RWPE2 (cell line): ENCODE results near the gene TTC39B.

Experiments
- ATAC-seq: fragments of 200-7000 bp; cut with Tn5 transposase; 3 replicates; pipeline ENCODE4 v1.9.1; 2021; ENCODE audit warnings: low read depth
- DNase-seq: peaks from one replicate; pipeline ENCODE4 v3.0.0-alpha.2; 2020; ENCODE audit warnings: low spot score
- H3K27ac ChIP-seq: fragments of 450-650 bp; 2 replicates; pipeline ENCODE4 v1.5.1; 2017; ENCODE audit warnings: mild to moderate bottlenecking; ENCODE audit not compliant: poor library complexity, severe bottlenecking
- H3K27me3 ChIP-seq: fragments of 250-450 bp; sonication (Bioruptor Pico); 2 replicates; pipeline ENCODE4 v1.5.1; 2021; ENCODE audit warnings: mild to moderate bottlenecking, moderate library complexity; ENCODE audit not compliant: insufficient read depth, poor library complexity, severe bottlenecking
- H3K36me3 ChIP-seq: fragments of 250-450 bp; sonication (Bioruptor Pico); 2 replicates; pipeline ENCODE4 v1.5.1; 2020; ENCODE audit warnings: low read depth, mild to moderate bottlenecking, moderate library complexity
- H3K4me1 ChIP-seq: fragments of 250-450 bp; sonication (Bioruptor Pico); 2 replicates; pipeline ENCODE4 v1.5.1; 2021; ENCODE audit warnings: mild to moderate bottlenecking, moderate library complexity; ENCODE audit not compliant: insufficient read depth, poor library complexity, severe bottlenecking
- H3K4me3 ChIP-seq: fragments of 250-450 bp; sonication (Bioruptor Pico); 2 replicates; pipeline ENCODE4 v1.5.1; 2021; ENCODE audit warnings: mild to moderate bottlenecking, moderate library complexity; ENCODE audit not compliant: severe bottlenecking
- H3K9me3 ChIP-seq: fragments of 250-450 bp; sonication (Bioruptor Pico); 2 replicates; pipeline ENCODE4 v1.5.1; 2021; ENCODE audit warnings: mild to moderate bottlenecking, moderate library complexity; ENCODE audit not compliant: severe bottlenecking
- TF ChIP-seq, protein P1 (sequence below): fragments of 450-650 bp; IDR thresholded peaks from one replicate; pipeline ENCODE4 v1.5.1; 2017; ENCODE audit warnings: mild to moderate bottlenecking, moderate library complexity; ENCODE audit not compliant: poor library complexity, severe bottlenecking

TTC39B gene

DNA sequence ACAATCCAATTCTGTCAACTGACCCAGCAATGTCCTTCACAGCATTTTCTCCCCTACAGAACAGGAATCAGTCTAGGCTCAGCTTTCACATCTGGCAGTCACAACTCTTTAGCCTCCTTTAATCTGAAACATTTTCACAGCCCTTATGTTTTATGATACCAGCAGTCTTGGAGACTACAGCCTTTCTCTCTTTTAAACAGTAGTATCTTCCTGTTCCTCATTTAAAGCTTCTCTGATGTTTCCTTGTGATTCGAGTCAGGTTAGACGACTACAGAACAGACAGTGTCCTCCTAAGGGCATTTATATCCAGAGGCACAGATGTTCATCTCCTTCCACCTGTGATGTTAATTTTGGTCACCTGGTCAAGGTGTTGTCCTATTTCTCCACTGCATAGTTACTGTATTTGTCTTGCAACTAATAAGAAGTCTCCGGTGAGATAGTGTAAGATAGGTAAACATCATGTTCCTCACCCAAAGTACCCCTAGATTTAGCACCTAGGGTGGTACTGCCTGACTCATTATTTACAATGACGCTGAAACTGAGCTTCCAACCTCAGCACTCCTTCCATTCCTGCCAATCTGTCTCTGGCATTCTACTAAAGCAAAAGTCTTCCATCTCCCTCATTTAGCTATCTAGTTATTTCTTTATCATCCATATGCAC lies 20.7 kb downstream of the TTC39B start:
- no peak overlapping the region for H3K4me3 ChIP-seq
- ATAC-seq = no peak
- H3K9me3 ChIP-seq = no peaks in the 10 kb centered on the region
- no peaks in the 10 kb centered on the region for H3K27me3 ChIP-seq
- TF ChIP-seq, protein P1, sequence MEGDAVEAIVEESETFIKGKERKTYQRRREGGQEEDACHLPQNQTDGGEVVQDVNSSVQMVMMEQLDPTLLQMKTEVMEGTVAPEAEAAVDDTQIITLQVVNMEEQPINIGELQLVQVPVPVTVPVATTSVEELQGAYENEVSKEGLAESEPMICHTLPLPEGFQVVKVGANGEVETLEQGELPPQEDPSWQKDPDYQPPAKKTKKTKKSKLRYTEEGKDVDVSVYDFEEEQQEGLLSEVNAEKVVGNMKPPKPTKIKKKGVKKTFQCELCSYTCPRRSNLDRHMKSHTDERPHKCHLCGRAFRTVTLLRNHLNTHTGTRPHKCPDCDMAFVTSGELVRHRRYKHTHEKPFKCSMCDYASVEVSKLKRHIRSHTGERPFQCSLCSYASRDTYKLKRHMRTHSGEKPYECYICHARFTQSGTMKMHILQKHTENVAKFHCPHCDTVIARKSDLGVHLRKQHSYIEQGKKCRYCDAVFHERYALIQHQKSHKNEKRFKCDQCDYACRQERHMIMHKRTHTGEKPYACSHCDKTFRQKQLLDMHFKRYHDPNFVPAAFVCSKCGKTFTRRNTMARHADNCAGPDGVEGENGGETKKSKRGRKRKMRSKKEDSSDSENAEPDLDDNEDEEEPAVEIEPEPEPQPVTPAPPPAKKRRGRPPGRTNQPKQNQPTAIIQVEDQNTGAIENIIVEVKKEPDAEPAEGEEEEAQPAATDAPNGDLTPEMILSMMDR = no peak
- H3K36me3 ChIP-seq = no peaks in the 10 kb centered on the region
- no peak for DNase-seq
- no peaks in the 10 kb centered on the region for H3K4me1 ChIP-seq
- H3K27ac ChIP-seq = no peak overlapping the region

DNA sequence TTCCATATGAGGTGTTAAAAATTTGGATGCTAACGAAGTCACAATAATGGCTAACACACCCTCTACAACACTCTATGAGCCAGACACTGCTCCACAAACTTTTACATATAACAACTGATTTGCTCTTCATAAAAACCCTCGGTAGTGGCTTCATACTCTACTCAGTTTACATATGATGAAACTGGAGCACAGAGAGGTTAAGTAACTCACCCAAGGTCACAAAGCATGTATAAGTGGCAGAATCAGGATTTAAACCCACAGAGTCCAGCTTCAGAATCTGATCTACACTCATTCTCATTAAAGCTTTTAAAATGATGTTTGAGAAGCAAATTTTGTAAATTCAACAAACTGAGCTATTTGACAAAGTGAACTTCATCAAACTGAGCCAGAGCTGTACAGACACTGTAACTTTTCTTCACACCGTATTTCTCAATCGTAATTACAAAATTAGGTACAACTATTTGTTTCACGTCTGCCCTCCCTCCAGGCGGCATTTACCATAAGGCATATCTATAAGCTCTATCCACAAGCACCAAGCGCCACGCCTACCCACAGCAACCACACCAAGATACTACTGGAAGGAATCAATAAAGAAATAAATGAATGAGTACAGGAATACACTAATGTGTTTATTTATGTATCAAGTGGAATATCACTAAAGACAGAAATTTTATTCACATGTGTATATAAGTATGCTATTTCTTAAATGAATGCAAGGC lies 24.3 kb downstream of the TTC39B start:
- Histone ChIP-seq H3K9me3 (no peaks in the 10 kb centered on the region), H3K4me1 (no peaks in the 10 kb centered on the region), H3K4me3 (no peak overlapping the region), H3K27me3 (no peaks in the 10 kb centered on the region), H3K36me3 (no peaks in the 10 kb centered on the region), H3K27ac (no peak overlapping the region)
- DNase-seq = no peak
- TF ChIP-seq, protein P1 = no peak
- no peak for ATAC-seq

DNA sequence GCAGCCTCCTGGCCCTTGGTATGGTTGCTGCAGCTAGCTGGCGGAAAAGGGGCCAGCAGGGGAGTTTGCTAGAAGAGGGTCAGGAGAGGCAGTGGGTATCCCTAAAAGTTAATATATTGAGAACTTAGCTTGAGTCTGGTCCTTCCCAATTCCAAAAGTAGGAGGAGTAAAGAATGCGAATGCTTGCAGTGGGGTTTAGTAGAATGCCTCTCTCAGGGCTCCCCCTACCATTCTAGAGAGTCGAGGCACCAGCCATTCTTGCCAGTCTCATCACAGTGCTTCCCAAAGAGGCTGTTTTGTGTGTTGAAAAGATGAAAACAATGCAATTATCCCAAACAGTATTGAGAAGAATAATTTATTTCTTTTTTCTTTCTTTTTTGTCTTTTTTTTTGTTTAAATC lies 26.4 kb downstream of the TTC39B start:
- Histone ChIP-seq H3K27me3 (no peaks in the 10 kb centered on the region), H3K27ac (no peak overlapping the region), H3K4me1 (peaks cover 5% of the 10 kb centered on the region), H3K36me3 (no peaks in the 10 kb centered on the region), H3K9me3 (no peaks in the 10 kb centered on the region), H3K4me3 (no peak overlapping the region)
- TF ChIP-seq, protein P1 = no peak
- ATAC-seq (no peak), DNase-seq (no peak)

DNA sequence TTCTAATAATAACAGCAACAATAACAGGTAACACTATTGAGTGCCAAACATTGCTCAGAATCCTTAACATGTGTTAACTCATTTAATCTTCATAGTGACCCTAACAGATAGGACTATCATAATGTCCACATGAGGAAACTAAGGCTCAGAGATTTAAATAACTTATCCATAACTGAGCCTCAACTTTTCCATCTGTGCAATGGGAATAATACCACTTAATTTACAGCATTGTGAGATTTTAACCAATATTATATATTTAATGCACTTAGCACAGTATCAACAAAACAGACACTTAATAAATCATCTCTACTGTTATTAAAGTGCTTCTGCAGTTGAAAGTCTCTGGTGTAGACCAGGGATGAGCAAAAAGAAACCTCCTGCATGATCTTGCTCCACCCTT lies 28.2 kb downstream of the TTC39B start:
- TF ChIP-seq, protein P1 = no peak
- ATAC-seq = no peak
- H3K27ac ChIP-seq = no peak overlapping the region

DNA sequence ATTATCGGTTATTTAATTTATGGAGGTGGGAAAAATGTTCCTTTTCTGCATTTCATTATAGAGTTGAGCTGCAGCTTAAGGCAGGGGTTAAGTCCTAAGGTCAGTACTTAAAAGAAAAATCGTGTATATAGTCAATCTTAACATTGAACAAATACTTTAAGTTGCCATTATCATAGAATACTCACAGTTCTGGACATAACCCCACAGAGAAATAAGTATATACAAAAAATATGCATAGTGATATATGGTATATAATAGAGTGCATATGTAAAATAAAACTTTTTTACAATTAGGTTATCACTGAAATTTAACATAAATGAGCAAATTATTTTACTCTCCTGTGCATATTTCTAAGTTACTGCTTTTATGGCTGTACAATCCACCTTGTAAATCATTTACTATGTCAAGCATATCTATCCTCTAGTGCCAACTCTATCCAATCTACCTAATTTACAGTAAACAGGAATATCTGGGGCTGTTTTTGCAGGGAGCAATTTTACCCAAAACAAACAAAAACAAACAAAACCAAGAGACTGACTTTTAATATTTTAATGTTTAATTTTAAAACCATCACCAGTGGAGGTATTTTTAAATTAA lies 28.8 kb downstream of the TTC39B start:
- Histone ChIP-seq H3K4me3 (no peak overlapping the region), H3K4me1 (peaks cover 5% of the 10 kb centered on the region), H3K27ac (no peak overlapping the region), H3K27me3 (no peaks in the 10 kb centered on the region), H3K9me3 (no peaks in the 10 kb centered on the region), H3K36me3 (no peaks in the 10 kb centered on the region)
- ATAC-seq (no peak), DNase-seq (no peak)
- TF ChIP-seq, protein P1 = peak; percentile 20

More for the DNA sequence above, 28.2 kb downstream of the TTC39B start:
- Histone ChIP-seq H3K9me3 (no peaks in the 10 kb centered on the region), H3K27me3 (no peaks in the 10 kb centered on the region), H3K4me1 (peaks cover 5% of the 10 kb centered on the region), H3K4me3 (no peak overlapping the region), H3K36me3 (no peaks in the 10 kb centered on the region)
- DNase-seq = no peak
